ENCODE results near the gene PKD1. TPM values are rescaled to one million over a fixed set of nuclear protein-coding genes. Genes with fewer than 3 reads are reported as not detected.

Gene PKD1
- total RNA-seq, 1 experiment from 2014 or later, result 137 TPM

- intact Hi-C loops (cut with micrococcal nuclease), result no loop called here
- Histone ChIP-seq H3K9me3 (ENCODE audit: control insufficient read depth in 1 of 2, insufficient read depth in 1 of 2, low read depth in 1 of 2, low read length in 2 of 2) (no peaks in the 10 kb centered on the region), H2AFZ (ENCODE audit: low read depth, low read length, poor library complexity, severe bottlenecking) (no peak overlapping the region), H3K9me2 (ENCODE audit: insufficient read depth) (no peaks in the 10 kb centered on the region), H3K79me2 (ENCODE audit: insufficient read depth, low read length) (no peaks in the 10 kb centered on the region), H3K9ac (ENCODE audit: low read length) (no peak overlapping the region), H3K4me1 (ENCODE audit: control insufficient read depth in 1 of 2, insufficient read depth in 2 of 2, low read length in 2 of 2) (no peaks in the 10 kb centered on the region), H3K4me3 (replicated peaks in 1 of 2; ENCODE audit: low read depth in 1 of 2, low read length in 2 of 2) (no peak overlapping the region), H3K27ac (ENCODE audit: low read depth, low read length) (no peak overlapping the region), H4K20me1 (ENCODE audit: insufficient read depth) (no peaks in the 10 kb centered on the region), H3K4me2 (ENCODE audit: low read length) (no peak overlapping the region), H3K36me3 (ENCODE audit: control insufficient read depth in 1 of 2, insufficient read depth in 2 of 2, low read length in 2 of 2) (peaks cover 3% of the 10 kb centered on the region in 2 experiments; a peak in 1 of 4 replicates), H3K27me3 (ENCODE audit: insufficient read depth, low read length) (no peaks in the 10 kb centered on the region)
- DNase-seq (ENCODE audit: low read depth, low spot score) (no peak), ATAC-seq (no peak)
- BruUV-seq (replicated peaks), result no TSS peak
- ChIA-PET POLR2A (no interaction called here), CTCF (no interaction called here), RAD21 (ENCODE audit: low non-redundant PET in 1 of 2, low total read pairs in 2 of 2, uncharacterized antibody in 2 of 2, unreplicated experiment in 2 of 2) (no interaction called here)
- TF ChIP-seq CTCF (IDR thresholded peaks at IDR 0.05 in 2 of 3, conservative IDR thresholded peaks at IDR 0.05 in 1 of 3; ENCODE audit: borderline replicate concordance in 1 of 3, insufficient read depth in 1 of 3, low read depth in 2 of 3, low read length in 2 of 3) (no peak), REST (IDR thresholded peaks at IDR 0.05; ENCODE audit: low read depth) (no peak), JUND (IDR thresholded peaks at IDR 0.05) (no peak), EGR1 (IDR thresholded peaks at IDR 0.05; ENCODE audit: low read depth) (no peak), YY1 (IDR thresholded peaks at IDR 0.05; ENCODE audit: extremely low read depth, insufficient replicate concordance, low read depth, low read length) (no peak), CEBPB (IDR thresholded peaks at IDR 0.05; ENCODE audit: low read depth) (no peak), EZH2 (IDR thresholded peaks at IDR 0.05) (no peak), POLR2AphosphoS5 (IDR thresholded peaks at IDR 0.05; ENCODE audit: low read depth, low read length) (no peak), SRF (IDR thresholded peaks at IDR 0.05; ENCODE audit: low read depth) (no peak)
Measured at GRCh38 chr16:2083409-2083808, 52.3 kb downstream of the PKD1 start.

Data from HCT116 (cell line).